Erythroblast (primary cell): Measurements from ENCODE around the gene RNASE8.
A peak's percentile ranks its signal among the peaks of the same experiment; 100 is the strongest.

Experiments
- GATA1 ChIP-seq: IDR thresholded peaks from 2 replicates; pipeline ENCODE4 v1.6.1; 2011; ENCODE audit warnings: low read depth, mild to moderate bottlenecking, control low read depth, low read length, moderate library complexity
- POLR2A ChIP-seq: IDR thresholded peaks from 2 replicates; pipeline ENCODE4 v1.6.1; 2011; ENCODE audit warnings: mild to moderate bottlenecking, low read length

DNA sequence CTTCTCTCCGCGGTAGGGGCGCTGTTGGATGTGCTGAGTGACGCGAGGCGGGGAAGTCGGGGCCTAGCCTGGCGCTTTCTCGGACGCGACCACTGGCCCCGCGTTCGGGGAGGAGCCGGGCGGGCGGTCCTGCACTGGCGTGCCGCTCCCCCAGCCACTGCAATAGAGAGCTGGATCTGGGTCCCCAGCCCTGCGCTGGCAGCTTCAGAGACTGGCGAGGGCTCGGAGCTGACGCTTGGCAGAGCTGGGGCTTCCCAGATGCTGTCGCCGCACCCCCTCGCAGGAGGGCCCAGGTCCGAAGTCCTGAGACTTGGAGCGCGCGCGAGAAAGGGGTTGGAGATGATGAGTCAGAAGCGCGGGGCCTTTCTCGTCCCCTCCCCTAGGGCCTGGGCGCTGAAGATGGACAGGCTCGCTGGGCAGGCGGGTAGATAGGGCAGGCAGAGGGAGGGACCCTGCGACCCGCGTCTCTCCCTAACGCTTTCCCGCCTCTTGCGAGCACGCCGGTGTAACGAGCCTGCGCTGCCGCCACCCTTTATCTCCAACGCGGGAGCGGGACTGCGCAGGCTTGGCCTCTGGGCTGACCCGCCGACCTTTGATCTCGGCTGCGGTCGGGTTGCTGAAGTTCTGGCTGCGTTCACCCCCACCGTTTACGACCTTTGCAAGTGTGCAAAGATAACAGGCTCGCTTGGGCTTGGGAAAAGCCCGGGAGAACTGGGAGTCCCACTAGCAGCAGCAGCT, 46.3 kb downstream of the RNASE8 start:
- TF ChIP-seq POLR2A = peak; percentile 93
- TF ChIP-seq GATA1 = no peak
